GM12892 (cell line): ENCODE measurements around the gene SH3TC2.
"Not testable (repeated sequence)": the region's sequence is repeated elsewhere in the genome, so short reads cannot be mapped to it uniquely, and the experiment has no call there.

Source experiments
- POLR2A ChIP-seq: IDR thresholded peaks from 2 replicates; pipeline ENCODE4 v1.6.1; 2011; ENCODE audit warnings: low read depth, low read length, control low read depth
- POLR2AphosphoS5 ChIP-seq: IDR thresholded peaks from 2 replicates; pipeline ENCODE4 v1.6.1; 2011; ENCODE audit warnings: low read depth, low read length, control low read depth

- not testable (repeated sequence) for TF ChIP-seq POLR2A, POLR2AphosphoS5
These were observed 11.2 kb upstream of the SH3TC2 start for GRCh38 chr5:149074071-149074470.
